Fibroblast of the aortic adventitia (primary cell): ENCODE data around the gene EGLN2. TPM values are rescaled to one million over a fixed set of nuclear protein-coding genes. Genes with fewer than 3 reads are reported as not detected.
"Not testable (repeated sequence)": the region's sequence is repeated elsewhere in the genome, so short reads cannot be mapped to it uniquely, and the experiment has no call there.

Source experiments
- DNase-seq: peaks from one replicate; pipeline ENCODE4 v3.0.0-alpha.2; 2010; ENCODE audit warnings: low read depth
- H3K4me3 ChIP-seq: 2 replicates; pipeline ENCODE4 v1.5.1; 2011; ENCODE audit warnings: low read depth, mild to moderate bottlenecking, control low read depth, low read length, moderate library complexity
- total RNA-seq: library from RNA; depleted of rRNA; stranded (reverse); fragments of >200 nt; gene quantifications from 2 replicates; pipeline ENCODE4 v1.2.3, GENCODE V29; 2012; ENCODE audit warnings: low replicate concordance
- TF ChIP-seq, protein P1 (sequence below): IDR thresholded peaks from 2 replicates; pipeline ENCODE4 v1.5.1; 2011; ENCODE audit warnings: mild to moderate bottlenecking, low read length, control low read depth, inconsistent platforms; ENCODE audit not compliant: insufficient read depth

EGLN2 gene
- total RNA-seq, 1 donor = 60.6 TPM

DNA sequence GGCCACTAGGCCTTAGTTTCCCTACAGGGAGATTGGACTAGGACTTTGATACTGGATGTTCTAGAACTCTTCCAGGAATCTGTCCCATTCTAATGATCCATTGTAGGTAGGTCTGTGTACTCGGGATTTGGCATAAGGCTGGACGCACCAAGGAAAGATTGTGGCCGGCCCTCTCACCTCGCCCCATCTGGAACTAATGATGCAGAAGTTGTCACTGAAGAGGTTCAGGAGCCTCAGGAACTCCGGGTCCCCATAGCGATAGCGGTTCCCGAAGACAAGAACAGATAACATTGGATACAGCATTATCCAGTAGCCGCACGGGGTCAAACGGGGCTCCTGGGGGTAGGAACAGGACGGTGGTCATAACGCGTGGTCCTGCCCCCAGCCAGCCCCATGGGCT is 11.2 kb downstream of the EGLN2 start:
- no peak for DNase-seq
- TF ChIP-seq, protein P1, sequence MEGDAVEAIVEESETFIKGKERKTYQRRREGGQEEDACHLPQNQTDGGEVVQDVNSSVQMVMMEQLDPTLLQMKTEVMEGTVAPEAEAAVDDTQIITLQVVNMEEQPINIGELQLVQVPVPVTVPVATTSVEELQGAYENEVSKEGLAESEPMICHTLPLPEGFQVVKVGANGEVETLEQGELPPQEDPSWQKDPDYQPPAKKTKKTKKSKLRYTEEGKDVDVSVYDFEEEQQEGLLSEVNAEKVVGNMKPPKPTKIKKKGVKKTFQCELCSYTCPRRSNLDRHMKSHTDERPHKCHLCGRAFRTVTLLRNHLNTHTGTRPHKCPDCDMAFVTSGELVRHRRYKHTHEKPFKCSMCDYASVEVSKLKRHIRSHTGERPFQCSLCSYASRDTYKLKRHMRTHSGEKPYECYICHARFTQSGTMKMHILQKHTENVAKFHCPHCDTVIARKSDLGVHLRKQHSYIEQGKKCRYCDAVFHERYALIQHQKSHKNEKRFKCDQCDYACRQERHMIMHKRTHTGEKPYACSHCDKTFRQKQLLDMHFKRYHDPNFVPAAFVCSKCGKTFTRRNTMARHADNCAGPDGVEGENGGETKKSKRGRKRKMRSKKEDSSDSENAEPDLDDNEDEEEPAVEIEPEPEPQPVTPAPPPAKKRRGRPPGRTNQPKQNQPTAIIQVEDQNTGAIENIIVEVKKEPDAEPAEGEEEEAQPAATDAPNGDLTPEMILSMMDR = no peak
- H3K4me3 ChIP-seq = peak overlapping the region; percentile 41

GRCh38 chr19:40810649-40811408 is 11.8 kb downstream of the EGLN2 start:
- peak overlapping the region; percentile 48 for H3K4me3 ChIP-seq
- DNase-seq = peak; percentile 72

- H3K4me3 ChIP-seq = no peak overlapping the region
- TF ChIP-seq, protein P1 = no peak
- no peak for DNase-seq
These were observed 12.7 kb downstream of the EGLN2 start for GRCh38 chr19:40811478-40812341.

DNA sequence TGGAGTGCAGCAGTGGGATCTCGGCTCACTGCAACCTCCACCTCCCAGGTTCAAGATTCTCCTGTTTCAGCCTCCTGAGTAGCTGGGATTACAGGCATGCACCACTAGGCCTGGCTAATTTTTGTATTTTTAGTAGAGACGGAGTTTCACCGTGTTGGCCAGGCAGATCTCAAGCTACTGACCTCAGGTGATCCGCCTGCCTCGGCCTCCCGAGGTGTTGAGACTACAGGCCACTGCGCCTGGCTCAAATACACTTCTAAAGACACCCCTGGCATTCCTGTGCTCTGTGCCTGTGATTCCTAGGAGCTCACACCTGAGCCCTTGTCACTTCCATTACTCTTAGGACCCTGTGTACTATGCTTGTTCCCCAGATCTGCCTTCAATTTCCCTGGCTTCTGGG is 13.6 kb downstream of the EGLN2 start:
- DNase-seq, H3K4me3 ChIP-seq: not testable (repeated sequence)

- TF ChIP-seq, protein P1 = no peak
- peak; percentile 57 for DNase-seq
These were observed 14.2 kb downstream of the EGLN2 start for GRCh38 chr19:40813182-40813581.

DNA sequence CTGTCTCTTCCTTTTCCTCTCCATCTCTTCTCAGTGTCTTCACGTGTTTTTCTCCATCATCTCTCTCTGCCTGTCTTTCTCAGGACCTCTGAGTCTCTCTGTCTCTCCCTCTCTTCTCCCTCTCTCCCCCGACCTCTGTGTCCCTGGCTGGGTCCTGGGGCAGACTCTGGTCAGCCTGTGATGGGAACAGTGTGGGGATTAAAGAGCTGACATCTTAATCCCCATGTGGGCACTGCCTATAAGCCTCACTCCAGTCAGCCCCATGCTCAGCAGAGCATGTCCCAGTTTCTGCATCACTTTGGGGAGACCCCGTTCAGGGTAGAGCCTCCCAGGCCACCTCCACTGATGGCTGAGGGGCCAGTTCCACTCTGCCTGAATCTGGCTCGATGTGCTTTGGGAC is 16.2 kb downstream of the EGLN2 start:
- H3K4me3 ChIP-seq = no peak overlapping the region
- no peak for DNase-seq
- TF ChIP-seq, protein P1 = no peak

More at GRCh38 chr19:40813182-40813581, 14.2 kb downstream of the EGLN2 start:
- no peak overlapping the region for H3K4me3 ChIP-seq

- peak; percentile 58 for DNase-seq
- H3K4me3 ChIP-seq = peak overlapping the region; percentile 44
These were observed 19.7 kb downstream of the EGLN2 start for GRCh38 chr19:40818480-40819399.
